Mesothelial cell of epicardium (in vitro differentiated cells): ENCODE data around the gene RNF212. TPM values are rescaled to one million over a fixed set of nuclear protein-coding genes. Genes with fewer than 3 reads are reported as not detected.

Experiments used
- DNase-seq, 2 experiments: peaks; one replicate each; pipeline ENCODE4 v3.0.0; 2021; ENCODE audit warnings: low spot score in 2 of 2; ENCODE audit not compliant: unreplicated experiment in 2 of 2
- H3K27ac Mint-ChIP-seq: 2 replicates; pipeline ENCODE4 v1.8.0; 2021; ENCODE audit warnings: mixed read lengths
- H3K27me3 Mint-ChIP-seq: 2 replicates; pipeline ENCODE4 v1.8.0; 2021; ENCODE audit warnings: low read depth, mixed read lengths
- H3K36me3 Mint-ChIP-seq: 2 replicates; pipeline ENCODE4 v1.8.0; 2021; ENCODE audit warnings: mixed read lengths
- H3K4me1 Mint-ChIP-seq: 2 replicates; pipeline ENCODE4 v1.8.0; 2021; ENCODE audit warnings: mixed read lengths
- H3K4me3 Mint-ChIP-seq: 2 replicates; pipeline ENCODE4 v1.8.0; 2021; ENCODE audit warnings: mild to moderate bottlenecking, moderate library complexity, mixed read lengths
- H3K9me3 Mint-ChIP-seq: 2 replicates; pipeline ENCODE4 v1.8.0; 2021; ENCODE audit warnings: mixed read lengths
- total RNA-seq: library from RNA; stranded (reverse); gene quantifications from 3 replicates; pipeline ENCODE4 v1.2.1, GENCODE V29; 2021
- TF ChIP-seq, protein P1 (sequence below): fragments of 200-600 bp; sonication (generic); IDR thresholded peaks from one replicate; pipeline ENCODE4 v1.5.0; 2021; ENCODE audit warnings: antibody characterized with exemption; ENCODE audit not compliant: unreplicated experiment

Gene RNF212
- total RNA-seq, 1 donor from 2014 or later = 10.9 TPM

DNA sequence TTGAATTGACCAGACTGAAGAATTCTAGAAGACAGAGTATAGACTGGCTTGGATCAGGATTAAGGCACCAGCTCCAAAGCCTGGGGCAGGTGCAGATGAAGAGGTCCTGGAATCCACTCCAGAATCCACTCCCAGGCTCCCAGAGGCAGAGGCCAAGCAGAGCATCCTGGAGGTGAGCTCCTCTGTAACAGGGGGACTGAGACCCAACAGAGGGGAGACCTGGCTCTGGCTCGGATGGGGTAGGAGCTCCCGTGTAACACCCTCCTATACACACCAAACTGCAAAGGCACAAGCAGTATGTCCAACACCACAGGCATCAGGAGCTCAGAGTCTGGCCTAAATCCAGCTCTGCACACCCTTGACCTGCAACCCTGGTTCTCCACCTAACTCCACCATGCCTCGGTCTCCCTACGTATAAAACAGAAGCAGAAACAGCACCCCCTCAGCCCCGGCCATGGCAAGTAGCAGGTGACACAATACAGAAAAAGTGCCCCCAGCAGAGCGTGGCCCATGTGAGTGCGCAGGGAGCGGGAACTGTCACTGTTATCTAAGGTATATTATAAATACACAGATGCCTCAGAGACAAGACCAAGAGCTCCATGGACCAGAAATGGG, 14.9 kb downstream of the RNF212 start:
- Mint-ChIP-seq H3K36me3 (no peaks in the 10 kb centered on the region), H3K4me3 (no peak overlapping the region), H3K4me1 (no peaks in the 10 kb centered on the region), H3K9me3 (peaks cover 6% of the 10 kb centered on the region), H3K27ac (no peak overlapping the region), H3K27me3 (peaks cover 19% of the 10 kb centered on the region)
- DNase-seq = peak in 1 of 2 experiments; percentile 24
- TF ChIP-seq, protein P1, sequence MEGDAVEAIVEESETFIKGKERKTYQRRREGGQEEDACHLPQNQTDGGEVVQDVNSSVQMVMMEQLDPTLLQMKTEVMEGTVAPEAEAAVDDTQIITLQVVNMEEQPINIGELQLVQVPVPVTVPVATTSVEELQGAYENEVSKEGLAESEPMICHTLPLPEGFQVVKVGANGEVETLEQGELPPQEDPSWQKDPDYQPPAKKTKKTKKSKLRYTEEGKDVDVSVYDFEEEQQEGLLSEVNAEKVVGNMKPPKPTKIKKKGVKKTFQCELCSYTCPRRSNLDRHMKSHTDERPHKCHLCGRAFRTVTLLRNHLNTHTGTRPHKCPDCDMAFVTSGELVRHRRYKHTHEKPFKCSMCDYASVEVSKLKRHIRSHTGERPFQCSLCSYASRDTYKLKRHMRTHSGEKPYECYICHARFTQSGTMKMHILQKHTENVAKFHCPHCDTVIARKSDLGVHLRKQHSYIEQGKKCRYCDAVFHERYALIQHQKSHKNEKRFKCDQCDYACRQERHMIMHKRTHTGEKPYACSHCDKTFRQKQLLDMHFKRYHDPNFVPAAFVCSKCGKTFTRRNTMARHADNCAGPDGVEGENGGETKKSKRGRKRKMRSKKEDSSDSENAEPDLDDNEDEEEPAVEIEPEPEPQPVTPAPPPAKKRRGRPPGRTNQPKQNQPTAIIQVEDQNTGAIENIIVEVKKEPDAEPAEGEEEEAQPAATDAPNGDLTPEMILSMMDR = no peak

DNA sequence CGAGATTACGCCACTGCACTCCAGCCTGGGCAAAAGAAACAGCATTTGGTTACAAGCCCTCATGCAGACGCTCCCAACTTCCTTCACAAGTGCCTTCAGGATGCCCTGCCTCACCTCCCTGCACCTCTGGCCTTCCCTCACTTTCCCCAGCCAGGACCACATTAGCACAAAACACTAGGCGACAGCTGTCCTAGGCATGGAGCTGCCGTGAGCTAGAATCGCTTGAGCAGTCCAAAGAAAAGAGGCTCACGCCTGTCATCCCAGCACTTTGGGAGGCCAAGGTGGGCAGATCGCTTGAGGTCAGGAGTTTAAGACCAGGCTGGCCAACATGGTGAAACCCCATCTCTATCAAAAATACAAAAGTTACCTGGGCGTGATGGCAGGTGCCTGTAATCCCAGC, 15.8 kb downstream of the RNF212 start:
- TF ChIP-seq, protein P1 = no peak
- peak in 1 of 2 experiments; percentile 7 for DNase-seq
- H3K36me3 Mint-ChIP-seq = no peaks in the 10 kb centered on the region
- peaks cover 6% of the 10 kb centered on the region for H3K9me3 Mint-ChIP-seq
- no peaks in the 10 kb centered on the region for H3K4me1 Mint-ChIP-seq
- no peak overlapping the region for H3K27ac Mint-ChIP-seq
- peaks cover 19% of the 10 kb centered on the region for H3K27me3 Mint-ChIP-seq
- no peak overlapping the region for H3K4me3 Mint-ChIP-seq

DNA sequence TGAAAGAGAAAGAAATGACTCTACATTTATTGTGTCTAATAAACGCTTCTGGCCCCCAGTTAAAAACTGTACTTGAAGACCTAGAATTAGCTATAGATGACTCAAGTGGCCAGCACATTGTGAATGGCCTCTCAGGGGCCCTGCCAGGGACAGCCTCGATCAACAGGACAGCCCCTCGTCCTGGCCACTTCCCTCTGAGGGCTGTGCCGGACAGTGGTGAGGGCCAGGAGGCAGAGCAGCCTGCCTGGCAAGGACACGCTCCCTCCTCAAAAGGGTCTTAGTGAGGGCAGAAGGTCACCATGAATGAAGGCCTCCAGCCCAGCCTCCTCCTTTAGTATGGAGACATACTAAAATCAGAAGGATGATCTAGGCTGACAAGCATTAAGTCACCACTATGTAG, 16.5 kb downstream of the RNF212 start:
- no peaks in the 10 kb centered on the region for H3K36me3 Mint-ChIP-seq

DNA sequence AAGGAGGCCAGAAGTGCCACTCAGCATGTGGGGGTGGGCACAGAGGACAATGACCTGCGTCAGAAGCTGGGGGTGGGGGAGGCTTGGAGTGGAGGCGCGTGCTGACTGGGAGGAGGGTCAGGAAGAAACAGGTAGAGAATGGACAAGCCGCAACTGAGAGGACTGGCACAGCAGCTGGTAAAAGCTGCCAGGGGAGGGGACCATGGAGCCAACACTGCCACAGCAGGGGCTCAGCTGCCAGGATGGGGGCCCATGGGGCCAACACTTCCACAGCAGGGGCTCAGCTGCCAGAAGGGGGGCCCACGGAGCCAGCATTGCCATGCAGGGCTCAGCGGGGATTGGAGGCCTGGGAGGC, 19.1 kb downstream of the RNF212 start:
- H3K4me1 Mint-ChIP-seq = no peaks in the 10 kb centered on the region
- H3K27me3 Mint-ChIP-seq = peaks cover 6% of the 10 kb centered on the region
- peak in 1 of 2 experiments; percentile 26 for DNase-seq
- TF ChIP-seq, protein P1 = no peak
- H3K9me3 Mint-ChIP-seq = peaks cover 5% of the 10 kb centered on the region
- H3K27ac Mint-ChIP-seq = no peak overlapping the region
- no peak overlapping the region for H3K4me3 Mint-ChIP-seq
- H3K36me3 Mint-ChIP-seq = no peaks in the 10 kb centered on the region

More for the DNA sequence above, 16.5 kb downstream of the RNF212 start:
- H3K9me3 Mint-ChIP-seq = peaks cover 1% of the 10 kb centered on the region
- H3K4me3 Mint-ChIP-seq = no peak overlapping the region
- peaks cover 18% of the 10 kb centered on the region for H3K27me3 Mint-ChIP-seq
- TF ChIP-seq, protein P1 = no peak
- no peak overlapping the region for H3K27ac Mint-ChIP-seq
- H3K4me1 Mint-ChIP-seq = no peaks in the 10 kb centered on the region
- DNase-seq = peak in 1 of 2 experiments; percentile 5

DNA sequence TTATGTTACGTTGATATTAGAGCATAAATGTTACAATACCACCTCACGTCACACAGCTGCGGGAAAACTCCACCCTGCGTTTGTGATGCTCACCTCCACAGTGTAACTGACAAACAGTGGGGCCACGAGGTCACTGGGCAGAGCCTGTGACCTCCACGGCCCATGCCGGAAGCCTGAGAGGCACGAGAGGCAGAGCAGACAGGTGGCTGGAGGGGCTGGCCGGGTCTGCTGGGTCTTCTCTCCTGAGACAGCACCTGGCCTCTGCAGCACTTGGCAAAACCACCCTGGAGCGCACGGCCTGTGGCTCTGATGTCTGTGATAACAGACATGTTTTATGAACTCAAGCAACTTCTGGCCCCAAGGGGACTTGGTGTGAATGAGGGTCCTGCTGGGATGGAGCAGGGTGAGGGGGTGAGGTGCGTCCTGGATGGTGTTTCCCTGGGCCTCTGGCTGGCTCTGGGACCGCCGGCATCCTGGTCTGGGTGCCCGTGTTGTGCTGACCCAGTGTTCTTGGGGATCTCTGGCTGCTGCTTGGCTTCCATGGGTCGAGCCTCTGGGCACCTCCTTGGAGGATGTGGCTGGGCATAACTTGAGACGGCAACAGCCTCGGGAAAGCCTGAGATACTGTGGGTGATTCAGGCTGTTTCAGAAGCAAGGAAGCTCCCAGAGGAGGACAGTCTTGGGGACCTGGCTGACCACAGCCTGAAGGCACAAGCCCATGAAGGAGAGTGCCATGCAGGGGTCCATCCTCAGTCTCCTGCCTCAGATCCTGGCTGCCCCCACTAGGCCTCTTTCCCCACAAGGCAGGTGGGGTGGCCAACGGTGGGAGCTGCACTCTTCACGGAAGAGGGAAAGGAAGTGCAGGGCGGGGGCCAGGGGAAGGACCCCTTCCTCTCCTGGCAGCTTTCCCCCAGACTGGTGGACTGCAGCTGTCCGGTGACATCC, 19.7 kb downstream of the RNF212 start:
- H3K27me3 Mint-ChIP-seq = peaks cover 6% of the 10 kb centered on the region
- H3K4me1 Mint-ChIP-seq = no peaks in the 10 kb centered on the region
- H3K27ac Mint-ChIP-seq = no peak overlapping the region
- no peak for DNase-seq
- no peak overlapping the region for H3K4me3 Mint-ChIP-seq
- no peaks in the 10 kb centered on the region for H3K36me3 Mint-ChIP-seq
- TF ChIP-seq, protein P1 = no peak
- peaks cover 7% of the 10 kb centered on the region for H3K9me3 Mint-ChIP-seq
